ENCODE measurements around the gene IQCK.

GRCh38 chr16:19831678-19832077 lies 113.6 kb downstream of the IQCK start:
- TF ChIP-seq ZFP36 (IDR thresholded peaks at IDR 0.05; ENCODE audit: borderline replicate concordance, partially characterized antibody) (no peak), MAX (IDR thresholded peaks at IDR 0.05) (no peak), CTCF (IDR thresholded peaks at IDR 0.05) (no peak), CHD2 (IDR thresholded peaks at IDR 0.05; ENCODE audit: low read length, partially characterized antibody) (no peak), CEBPB (IDR thresholded peaks at IDR 0.05) (no peak), MYC (IDR thresholded peaks at IDR 0.05; ENCODE audit: borderline replicate concordance, low read length) (no peak), HMGXB4 (CRISPR knock-in tag; IDR thresholded peaks at IDR 0.05; ENCODE audit: borderline replicate concordance) (no peak), SMC3 (IDR thresholded peaks at IDR 0.05) (no peak), MAFK (IDR thresholded peaks at IDR 0.05; ENCODE audit: partially characterized antibody) (no peak), JUN (IDR thresholded peaks at IDR 0.05) (no peak), POLR2A (IDR thresholded peaks at IDR 0.05; ENCODE audit: low read length) (no peak), TP53 (CRISPR knock-in tag; IDR thresholded peaks at IDR 0.05) (no peak), RCOR1 (IDR thresholded peaks at IDR 0.05; ENCODE audit: low read depth, low read length) (no peak), BHLHE40 (IDR thresholded peaks at IDR 0.05; ENCODE audit: low read depth, low read length) (no peak)

All from A549 (cell line).